ENCODE measurements around the gene SH3BP2. TPM values are rescaled to one million over a fixed set of nuclear protein-coding genes. Genes with fewer than 3 reads are reported as not detected.

The SH3BP2 gene
- total RNA-seq, 2 experiments from 2014 or later, result 82.6 to 83.7 TPM

GRCh38 chr4:2825740-2826139, 32.9 kb downstream of the SH3BP2 start:
- Mint-ChIP-seq H3K4me1 (peaks cover 3% of the 10 kb centered on the region), H3K27ac (no peak overlapping the region), H3K27me3 (no peaks in the 10 kb centered on the region), H3K36me3 (peaks cover 28% of the 10 kb centered on the region), H3K4me3 (no peak overlapping the region), H3K9me3 (no peaks in the 10 kb centered on the region)
- DNase-seq (peak; percentile 25), ATAC-seq (ENCODE audit: low read depth) (no peak)
- POLR2A ChIA-PET, result no interaction called here

GRCh38 chr4:2827071-2827873, 34.4 kb downstream of the SH3BP2 start:
- POLR2A ChIA-PET, result no interaction called here
- no peaks in the 10 kb centered on the region for H3K9me3 Mint-ChIP-seq
- H3K4me1 Mint-ChIP-seq, result peaks cover 3% of the 10 kb centered on the region
- DNase-seq (no peak), ATAC-seq (ENCODE audit: low read depth) (no peak)
- no peak overlapping the region for H3K27ac Mint-ChIP-seq
- no peaks in the 10 kb centered on the region for H3K27me3 Mint-ChIP-seq
- H3K36me3 Mint-ChIP-seq, result peaks cover 29% of the 10 kb centered on the region
- no peak overlapping the region for H3K4me3 Mint-ChIP-seq

GRCh38 chr4:2827874-2828751, 35.2 kb downstream of the SH3BP2 start:
- peak overlapping the region; percentile 30 for H3K27ac Mint-ChIP-seq
- no peak overlapping the region for H3K4me3 Mint-ChIP-seq
- H3K27me3 Mint-ChIP-seq, result no peaks in the 10 kb centered on the region
- POLR2A ChIA-PET, result no interaction called here
- peaks cover 29% of the 10 kb centered on the region for H3K36me3 Mint-ChIP-seq
- H3K4me1 Mint-ChIP-seq, result peaks cover 5% of the 10 kb centered on the region
- ATAC-seq (ENCODE audit: low read depth) (no peak), DNase-seq (peak; percentile 21)
- H3K9me3 Mint-ChIP-seq, result no peaks in the 10 kb centered on the region

GRCh38 chr4:2828758-2829181, 35.9 kb downstream of the SH3BP2 start:
- Mint-ChIP-seq H3K27me3 (no peaks in the 10 kb centered on the region), H3K4me3 (no peak overlapping the region), H3K27ac (peak overlapping the region; percentile 30), H3K36me3 (peaks cover 29% of the 10 kb centered on the region), H3K9me3 (no peaks in the 10 kb centered on the region), H3K4me1 (peaks cover 5% of the 10 kb centered on the region)
- no peak for ATAC-seq (ENCODE audit: low read depth)
- POLR2A ChIA-PET, result no interaction called here
- DNase-seq, result peak; percentile 27

GRCh38 chr4:2829321-2829932, 36.5 kb downstream of the SH3BP2 start:
- no peaks in the 10 kb centered on the region for H3K9me3 Mint-ChIP-seq
- POLR2A ChIA-PET, result no interaction called here
- no peaks in the 10 kb centered on the region for H3K27me3 Mint-ChIP-seq
- no peak overlapping the region for H3K27ac Mint-ChIP-seq
- no peak for ATAC-seq (ENCODE audit: low read depth)
- no peak overlapping the region for H3K4me3 Mint-ChIP-seq
- DNase-seq, result peak; percentile 26
- H3K36me3 Mint-ChIP-seq, result peaks cover 27% of the 10 kb centered on the region
- H3K4me1 Mint-ChIP-seq, result peaks cover 8% of the 10 kb centered on the region

GRCh38 chr4:2829933-2830451, 37.1 kb downstream of the SH3BP2 start:
- Mint-ChIP-seq H3K36me3 (peaks cover 26% of the 10 kb centered on the region), H3K27ac (no peak overlapping the region)
- POLR2A ChIA-PET, result no interaction called here

GRCh38 chr4:2830632-2831610, 38.0 kb downstream of the SH3BP2 start:
- POLR2A ChIA-PET, result no interaction called here
- peaks cover 22% of the 10 kb centered on the region for H3K36me3 Mint-ChIP-seq
- DNase-seq (peak; percentile 26), ATAC-seq (ENCODE audit: low read depth) (no peak)
- H3K27me3 Mint-ChIP-seq, result no peaks in the 10 kb centered on the region
- no peaks in the 10 kb centered on the region for H3K9me3 Mint-ChIP-seq
- H3K27ac Mint-ChIP-seq, result no peak overlapping the region
- H3K4me3 Mint-ChIP-seq, result no peak overlapping the region
- peaks cover 18% of the 10 kb centered on the region for H3K4me1 Mint-ChIP-seq

More at GRCh38 chr4:2829933-2830451, 37.1 kb downstream of the SH3BP2 start:
- Mint-ChIP-seq H3K4me3 (no peak overlapping the region), H3K4me1 (peaks cover 13% of the 10 kb centered on the region), H3K9me3 (no peaks in the 10 kb centered on the region), H3K27me3 (no peaks in the 10 kb centered on the region)
- ATAC-seq (ENCODE audit: low read depth), result no peak
- no peak for DNase-seq

GRCh38 chr4:2831611-2832308, 38.9 kb downstream of the SH3BP2 start:
- Mint-ChIP-seq H3K4me1 (peaks cover 21% of the 10 kb centered on the region), H3K36me3 (peaks cover 17% of the 10 kb centered on the region), H3K9me3 (no peaks in the 10 kb centered on the region), H3K27ac (no peak overlapping the region), H3K4me3 (no peak overlapping the region), H3K27me3 (no peaks in the 10 kb centered on the region)
- DNase-seq (peak; percentile 30), ATAC-seq (ENCODE audit: low read depth) (no peak)
- POLR2A ChIA-PET, result no interaction called here

- ATAC-seq (ENCODE audit: low read depth) (no peak), DNase-seq (no peak)
- peak overlapping the region; percentile 32 for H3K27ac Mint-ChIP-seq
- no peak overlapping the region for H3K4me3 Mint-ChIP-seq
- no peaks in the 10 kb centered on the region for H3K27me3 Mint-ChIP-seq
- H3K4me1 Mint-ChIP-seq, result peaks cover 22% of the 10 kb centered on the region
- POLR2A ChIA-PET, result no interaction called here
- H3K9me3 Mint-ChIP-seq, result no peaks in the 10 kb centered on the region
- peaks cover 14% of the 10 kb centered on the region for H3K36me3 Mint-ChIP-seq
Observed at GRCh38 chr4:2832309-2832980, 39.6 kb downstream of the SH3BP2 start.

- no peaks in the 10 kb centered on the region for H3K9me3 Mint-ChIP-seq
- H3K36me3 Mint-ChIP-seq, result peaks cover 13% of the 10 kb centered on the region
- DNase-seq, result no peak
- peaks cover 27% of the 10 kb centered on the region for H3K4me1 Mint-ChIP-seq
- no peak overlapping the region for H3K4me3 Mint-ChIP-seq
- ATAC-seq (ENCODE audit: low read depth), result no peak
- H3K27ac Mint-ChIP-seq, result peak overlapping the region; percentile 32
- no peaks in the 10 kb centered on the region for H3K27me3 Mint-ChIP-seq
- POLR2A ChIA-PET, result interaction anchor here (2.6 kb wide), 1 partner anchor 12 kb away, joined by 14 read pairs; no protein-coding TSS in a partner anchor
Observed at GRCh38 chr4:2832981-2833670, 40.2 kb downstream of the SH3BP2 start.

- DNase-seq, result no peak
- Mint-ChIP-seq H3K36me3 (peaks cover 8% of the 10 kb centered on the region), H3K4me1 (peaks cover 32% of the 10 kb centered on the region), H3K27ac (peak overlapping the region; percentile 25), H3K4me3 (no peak overlapping the region), H3K9me3 (no peaks in the 10 kb centered on the region), H3K27me3 (no peaks in the 10 kb centered on the region)
- no peak for ATAC-seq (ENCODE audit: low read depth)
- POLR2A ChIA-PET, result interaction anchor here (2.6 to 2.7 kb wide), 2 partner anchors 12 to 21 kb away, joined by 14 to 17 read pairs; no protein-coding TSS in a partner anchor
Observed at GRCh38 chr4:2833671-2834000, 40.8 kb downstream of the SH3BP2 start.
